KMS-11 (cell line): ENCODE results near the gene ZGLP1.
"Not testable (repeated sequence)": the region's sequence is repeated elsewhere in the genome, so short reads cannot be mapped to it uniquely, and the experiment has no call there.

ENCODE experiments used
- H2AFZ ChIP-seq: fragments of 200-600 bp; sonication (generic); 2 replicates; pipeline ENCODE4 v1.6.1; 2016; ENCODE audit warnings: antibody characterized with exemption, mixed run types, low read depth
- H3K27ac ChIP-seq: fragments of 200-600 bp; sonication (generic); 2 replicates; pipeline ENCODE4 v1.6.1; 2016; ENCODE audit warnings: mild to moderate bottlenecking, mixed run types
- H3K27me3 ChIP-seq: fragments of 200-600 bp; sonication (generic); 2 replicates; pipeline ENCODE4 v1.6.1; 2017; ENCODE audit warnings: mild to moderate bottlenecking, low read depth, mixed run types, moderate library complexity; ENCODE audit not compliant: insufficient read depth
- H3K36me3 ChIP-seq: fragments of 200-600 bp; sonication (generic); 2 replicates; pipeline ENCODE4 v1.6.1; 2017; ENCODE audit warnings: mild to moderate bottlenecking, mixed run types; ENCODE audit not compliant: insufficient read depth
- H3K4me1 ChIP-seq: fragments of 200-600 bp; sonication (generic); 2 replicates; pipeline ENCODE4 v1.6.1; 2016; ENCODE audit warnings: mild to moderate bottlenecking, low read depth, mixed run types; ENCODE audit not compliant: poor library complexity, severe bottlenecking
- H3K4me2 ChIP-seq: fragments of 200-600 bp; sonication (generic); 2 replicates; pipeline ENCODE4 v1.7.0; 2016; ENCODE audit warnings: mild to moderate bottlenecking, mixed run types
- H3K4me3 ChIP-seq: fragments of 200-600 bp; sonication (generic); IDR thresholded peaks from 2 replicates; pipeline ENCODE4 v1.6.1; 2017; ENCODE audit warnings: low read depth, low read length, mixed read lengths; ENCODE audit not compliant: insufficient read depth
- H3K79me2 ChIP-seq: fragments of 200-600 bp; sonication (generic); 2 replicates; pipeline ENCODE4 v1.6.1; 2016; ENCODE audit warnings: low read depth, mixed run types; ENCODE audit not compliant: insufficient read depth
- H3K9ac ChIP-seq: fragments of 200-600 bp; sonication (generic); 2 replicates; pipeline ENCODE4 v1.6.1; 2016; ENCODE audit warnings: mild to moderate bottlenecking, mixed run types
- H4K20me1 ChIP-seq: fragments of 200-600 bp; sonication (generic); 2 replicates; pipeline ENCODE4 v1.6.1; 2016; ENCODE audit warnings: mild to moderate bottlenecking, mixed run types; ENCODE audit not compliant: insufficient read depth
- TF ChIP-seq, protein P1 (sequence below): fragments of 200-600 bp; sonication (generic); conservative IDR thresholded peaks from 2 replicates; pipeline ENCODE4 v1.6.1; 2017; ENCODE audit warnings: low read depth, mild to moderate bottlenecking, antibody characterized with exemption, low read length, moderate library complexity, mixed read lengths

Gene ZGLP1

GRCh38 chr19:10284065-10284959, 25.3 kb downstream of the ZGLP1 start:
- Histone ChIP-seq H3K4me2 (no peak overlapping the region), H3K9ac (no peak overlapping the region), H3K79me2 (no peaks in the 10 kb centered on the region), H3K4me1 (peaks cover 5% of the 10 kb centered on the region), H3K27ac (no peak overlapping the region), H3K36me3 (no peaks in the 10 kb centered on the region), H4K20me1 (no peaks in the 10 kb centered on the region), H2AFZ (no peak overlapping the region), H3K4me3 (no peak overlapping the region), H3K27me3 (no peaks in the 10 kb centered on the region)
- TF ChIP-seq, protein P1, sequence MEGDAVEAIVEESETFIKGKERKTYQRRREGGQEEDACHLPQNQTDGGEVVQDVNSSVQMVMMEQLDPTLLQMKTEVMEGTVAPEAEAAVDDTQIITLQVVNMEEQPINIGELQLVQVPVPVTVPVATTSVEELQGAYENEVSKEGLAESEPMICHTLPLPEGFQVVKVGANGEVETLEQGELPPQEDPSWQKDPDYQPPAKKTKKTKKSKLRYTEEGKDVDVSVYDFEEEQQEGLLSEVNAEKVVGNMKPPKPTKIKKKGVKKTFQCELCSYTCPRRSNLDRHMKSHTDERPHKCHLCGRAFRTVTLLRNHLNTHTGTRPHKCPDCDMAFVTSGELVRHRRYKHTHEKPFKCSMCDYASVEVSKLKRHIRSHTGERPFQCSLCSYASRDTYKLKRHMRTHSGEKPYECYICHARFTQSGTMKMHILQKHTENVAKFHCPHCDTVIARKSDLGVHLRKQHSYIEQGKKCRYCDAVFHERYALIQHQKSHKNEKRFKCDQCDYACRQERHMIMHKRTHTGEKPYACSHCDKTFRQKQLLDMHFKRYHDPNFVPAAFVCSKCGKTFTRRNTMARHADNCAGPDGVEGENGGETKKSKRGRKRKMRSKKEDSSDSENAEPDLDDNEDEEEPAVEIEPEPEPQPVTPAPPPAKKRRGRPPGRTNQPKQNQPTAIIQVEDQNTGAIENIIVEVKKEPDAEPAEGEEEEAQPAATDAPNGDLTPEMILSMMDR, result no peak

DNA sequence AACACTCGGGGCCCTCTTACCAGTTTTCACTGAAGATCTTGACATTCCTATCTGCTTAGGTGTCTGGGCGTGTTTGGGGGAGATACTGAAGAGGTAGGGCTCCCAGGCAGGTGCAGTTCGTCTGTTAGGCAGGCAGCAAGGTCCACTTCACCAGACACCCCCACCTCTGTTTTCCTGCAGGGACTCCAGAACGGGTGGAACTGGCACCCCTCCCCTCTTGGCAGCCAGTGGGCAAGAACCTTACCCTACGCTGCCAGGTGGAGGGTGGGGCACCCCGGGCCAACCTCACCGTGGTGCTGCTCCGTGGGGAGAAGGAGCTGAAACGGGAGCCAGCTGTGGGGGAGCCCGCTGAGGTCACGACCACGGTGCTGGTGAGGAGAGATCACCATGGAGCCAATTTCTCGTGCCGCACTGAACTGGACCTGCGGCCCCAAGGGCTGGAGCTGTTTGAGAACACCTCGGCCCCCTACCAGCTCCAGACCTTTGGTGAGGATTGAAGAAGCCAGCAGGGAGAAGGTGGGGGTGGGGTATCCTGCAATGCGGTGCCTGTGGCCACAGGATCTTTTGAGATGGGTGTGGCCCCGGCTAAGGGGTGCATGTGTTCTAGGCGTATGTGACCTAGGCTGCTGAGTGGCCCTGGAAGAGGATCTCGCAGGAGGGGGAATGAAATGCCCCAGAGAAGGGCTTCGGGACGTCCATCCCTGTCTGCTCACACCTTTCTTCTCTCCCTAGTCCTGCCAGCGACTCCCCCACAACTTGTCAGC, 26.1 kb downstream of the ZGLP1 start:
- no peaks in the 10 kb centered on the region for H3K79me2 ChIP-seq
- H3K4me1 ChIP-seq, result peaks cover 5% of the 10 kb centered on the region
- no peak overlapping the region for H3K27ac ChIP-seq
- H3K36me3 ChIP-seq, result no peaks in the 10 kb centered on the region
- no peaks in the 10 kb centered on the region for H3K27me3 ChIP-seq
- no peak overlapping the region for H2AFZ ChIP-seq
- H4K20me1 ChIP-seq, result no peaks in the 10 kb centered on the region
- no peak overlapping the region for H3K9ac ChIP-seq
- H3K4me2 ChIP-seq, result no peak overlapping the region
- TF ChIP-seq, protein P1, result no peak
- H3K4me3 ChIP-seq, result no peak overlapping the region

DNA sequence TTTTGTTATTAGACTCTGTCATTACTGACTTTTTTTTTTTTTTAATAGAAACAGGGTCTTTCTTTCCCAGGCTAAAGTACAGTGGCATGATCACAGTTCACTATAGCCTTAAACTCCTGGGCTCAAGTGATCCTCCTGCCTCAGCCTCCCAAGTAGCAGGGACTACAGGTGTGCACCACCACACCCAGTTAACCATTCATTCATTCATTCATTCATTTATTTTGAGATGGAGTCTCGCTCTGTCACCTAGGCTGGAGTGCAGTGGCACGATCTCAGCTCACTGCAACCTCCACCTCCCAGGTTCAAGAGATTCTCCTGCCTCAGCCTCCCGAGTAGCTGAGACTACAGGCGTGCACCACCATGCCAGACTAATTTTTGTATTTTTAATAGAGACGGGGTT, 27.6 kb downstream of the ZGLP1 start:
- H3K4me1 ChIP-seq, H3K4me3 ChIP-seq, H4K20me1 ChIP-seq, H3K4me2 ChIP-seq, H3K27me3 ChIP-seq, H3K27ac ChIP-seq, H3K79me2 ChIP-seq, H3K9ac ChIP-seq, H2AFZ ChIP-seq, H3K36me3 ChIP-seq: not testable (repeated sequence)

- no peak overlapping the region for H3K27ac ChIP-seq
- H3K4me2 ChIP-seq, result no peak overlapping the region
- H4K20me1 ChIP-seq, result no peaks in the 10 kb centered on the region
- H3K4me3 ChIP-seq, result no peak overlapping the region
- H3K27me3 ChIP-seq, result no peaks in the 10 kb centered on the region
- TF ChIP-seq, protein P1, result no peak
- H3K79me2 ChIP-seq, result no peaks in the 10 kb centered on the region
- H3K9ac ChIP-seq, result no peak overlapping the region
- no peaks in the 10 kb centered on the region for H3K4me1 ChIP-seq
- no peaks in the 10 kb centered on the region for H3K36me3 ChIP-seq
- H2AFZ ChIP-seq, result no peak overlapping the region
Measured at GRCh38 chr19:10279737-10280442, 29.7 kb downstream of the ZGLP1 start.
